ENCODE data around the gene RAB8B.
"Not testable (repeated sequence)": the region's sequence is repeated elsewhere in the genome, so short reads cannot be mapped to it uniquely, and the experiment has no call there.

Gene RAB8B

DNA sequence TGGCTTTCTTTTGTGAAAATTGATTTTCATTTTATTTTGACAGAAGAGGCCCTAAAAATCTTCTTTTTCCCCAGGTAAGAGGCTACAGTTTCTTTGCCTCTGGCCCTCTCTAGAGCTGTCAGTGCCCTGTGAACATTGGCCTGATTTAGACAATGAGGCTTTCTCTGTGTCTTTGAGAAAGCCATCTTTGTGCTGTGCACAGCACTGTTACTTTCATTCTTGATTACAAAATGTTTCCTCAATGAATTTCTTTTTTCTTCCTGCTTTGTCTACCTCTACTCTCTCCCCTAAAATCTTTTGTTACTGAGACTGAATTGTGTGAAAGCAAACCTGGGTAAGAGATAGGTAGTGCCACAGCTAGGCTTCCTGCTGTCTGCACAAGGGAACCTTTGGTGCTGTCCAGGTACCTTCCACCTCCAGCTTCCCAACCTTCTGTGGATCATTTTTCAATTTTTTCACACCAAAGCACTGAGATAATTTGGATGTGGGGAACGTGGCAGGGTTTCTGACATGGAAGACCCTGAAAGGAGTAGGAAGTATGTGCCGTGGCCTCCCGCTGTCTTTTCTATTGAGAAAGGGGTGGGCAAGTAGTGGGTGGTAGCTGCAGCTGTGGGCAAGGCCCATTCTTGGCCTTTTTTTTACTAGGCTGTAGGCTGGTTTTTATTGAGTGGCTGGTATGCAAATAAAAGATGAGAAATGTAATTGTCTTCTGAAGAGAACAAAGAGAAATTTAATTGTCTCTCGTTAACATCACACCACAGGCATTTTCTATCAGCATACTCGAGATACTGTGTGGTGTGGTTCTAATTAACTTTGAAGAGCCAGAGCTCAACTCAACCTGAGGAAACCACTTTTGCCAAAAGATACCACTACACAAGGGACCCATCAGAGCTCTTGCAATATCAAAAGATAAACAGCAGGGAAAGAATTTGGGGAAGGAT, 21.0 kb downstream of the RAB8B start:
- DNase-seq, result no peak

- no peak for DNase-seq
These were observed 21.7 kb downstream of the RAB8B start for GRCh38 chr15:63211092-63211490.

DNA sequence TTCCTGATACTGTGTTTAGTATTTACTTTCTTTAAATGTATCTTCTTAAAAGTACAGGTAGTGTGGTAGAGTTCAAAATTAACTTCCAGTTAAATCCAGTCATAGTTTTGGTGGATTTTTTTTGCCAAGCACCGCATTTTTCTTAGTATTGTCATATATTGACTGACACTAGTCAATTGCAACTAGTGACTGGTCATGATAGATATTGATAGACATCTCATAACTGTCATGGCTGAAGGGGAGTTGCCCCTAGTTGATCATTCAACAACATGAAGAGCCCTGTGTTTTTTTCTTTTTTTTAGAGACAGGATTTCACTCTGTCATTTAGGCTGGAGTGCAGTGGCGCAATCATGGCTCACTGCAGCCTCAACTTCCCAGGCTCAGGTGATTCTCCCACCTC, 22.1 kb downstream of the RAB8B start:
- DNase-seq, result no peak

GRCh38 chr15:63212050-63213004, 22.9 kb downstream of the RAB8B start:
- no peak for DNase-seq

DNA sequence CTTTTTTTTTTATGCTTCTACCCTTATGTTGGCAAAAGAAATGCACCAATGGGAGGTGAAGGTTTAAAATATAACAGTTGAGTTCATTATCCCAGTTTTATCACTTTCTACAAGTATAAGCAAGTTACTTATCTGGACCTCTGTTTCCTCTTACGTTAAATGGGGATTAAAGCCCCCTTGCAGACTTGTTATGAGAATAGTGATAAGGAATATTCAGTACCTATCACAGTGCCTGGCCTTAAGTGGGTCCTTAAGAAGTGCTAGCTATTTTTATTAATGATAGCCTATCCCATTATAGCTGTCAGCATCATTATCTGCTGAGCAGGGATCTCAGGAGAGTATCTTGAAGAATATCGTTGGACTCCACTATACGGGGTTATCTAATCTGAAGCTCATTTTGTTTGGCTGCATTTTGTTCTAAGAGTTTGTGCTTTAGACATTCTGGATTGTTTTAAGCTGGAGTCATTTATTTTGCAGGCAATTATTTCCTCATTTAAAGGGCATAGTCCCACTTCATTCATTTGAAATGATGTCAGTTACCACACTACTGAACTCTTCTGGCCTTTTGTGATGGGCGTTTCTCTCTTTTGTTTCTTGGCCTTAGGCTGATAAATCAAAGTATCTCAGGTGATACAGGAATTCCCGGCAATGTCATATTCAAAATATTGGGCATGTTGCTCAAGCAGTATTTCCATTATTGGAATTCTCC, 28.8 kb downstream of the RAB8B start:
- no peak for DNase-seq

DNA sequence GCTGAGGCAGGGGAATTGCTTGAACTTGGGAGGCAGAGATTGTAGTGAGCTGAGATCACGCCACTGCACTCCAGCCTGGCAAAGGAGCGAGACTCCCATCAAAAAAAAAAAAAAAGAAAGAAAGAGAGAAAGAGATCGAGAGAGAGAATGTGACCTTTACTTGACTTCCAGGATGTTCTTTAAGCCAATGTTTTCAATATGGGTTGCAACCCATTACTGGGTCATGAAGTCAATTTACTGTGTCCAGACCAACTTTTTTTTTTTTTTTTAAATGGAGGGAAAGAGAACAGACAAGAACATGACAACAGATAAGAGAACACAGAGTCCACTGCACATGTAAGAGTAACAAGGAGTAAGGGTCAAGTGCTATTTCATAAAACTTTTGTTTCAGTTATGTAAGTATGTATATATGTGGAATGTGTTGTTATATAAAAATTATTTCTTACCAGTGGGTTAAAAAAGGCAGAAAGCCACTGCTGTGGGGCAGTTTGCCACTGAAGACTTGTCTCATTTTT, 29.8 kb downstream of the RAB8B start:
- DNase-seq, result no peak

DNA sequence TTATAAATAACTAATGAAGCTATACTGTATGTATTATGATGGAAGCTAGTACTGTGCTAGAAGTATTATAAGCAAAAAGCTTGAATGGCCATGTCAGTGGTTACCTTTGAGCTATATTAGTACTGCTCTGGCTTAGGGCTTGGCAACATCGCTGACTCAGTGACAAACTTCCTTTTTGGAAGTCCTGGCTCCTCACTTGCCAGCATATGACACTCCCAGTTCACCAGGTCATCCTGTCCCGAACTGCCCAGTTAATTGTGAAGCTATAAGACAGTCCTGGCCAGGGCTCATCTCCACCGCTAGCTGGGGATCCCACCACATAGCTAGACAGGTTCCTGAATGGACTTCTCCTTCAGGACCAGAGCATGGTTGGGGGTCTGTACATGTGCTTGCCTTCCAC, 31.9 kb downstream of the RAB8B start:
- DNase-seq, result no peak

DNA sequence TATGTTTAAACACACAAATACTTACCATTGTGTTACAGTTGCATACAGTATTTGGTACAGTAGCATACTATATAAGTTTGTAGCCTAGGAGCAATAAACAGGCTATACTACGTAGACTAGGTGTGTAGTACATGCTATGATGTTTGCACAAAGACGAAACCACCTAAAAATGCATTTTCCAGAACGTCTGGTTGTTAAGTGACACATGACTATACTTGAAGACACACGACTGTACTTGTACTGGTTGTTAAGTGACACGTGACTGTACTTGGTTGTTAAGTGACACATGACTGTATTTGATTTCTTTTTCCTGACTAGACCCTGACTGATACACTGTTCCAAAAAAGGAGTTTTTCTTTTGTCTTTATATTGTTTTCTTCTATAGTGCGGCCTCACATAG, 34.1 kb downstream of the RAB8B start:
- no peak for DNase-seq

- no peak for DNase-seq
These were observed 36.0 kb downstream of the RAB8B start for GRCh38 chr15:63225381-63225780.

- DNase-seq, result no peak
These were observed 36.9 kb downstream of the RAB8B start for GRCh38 chr15:63226155-63226883.

DNA sequence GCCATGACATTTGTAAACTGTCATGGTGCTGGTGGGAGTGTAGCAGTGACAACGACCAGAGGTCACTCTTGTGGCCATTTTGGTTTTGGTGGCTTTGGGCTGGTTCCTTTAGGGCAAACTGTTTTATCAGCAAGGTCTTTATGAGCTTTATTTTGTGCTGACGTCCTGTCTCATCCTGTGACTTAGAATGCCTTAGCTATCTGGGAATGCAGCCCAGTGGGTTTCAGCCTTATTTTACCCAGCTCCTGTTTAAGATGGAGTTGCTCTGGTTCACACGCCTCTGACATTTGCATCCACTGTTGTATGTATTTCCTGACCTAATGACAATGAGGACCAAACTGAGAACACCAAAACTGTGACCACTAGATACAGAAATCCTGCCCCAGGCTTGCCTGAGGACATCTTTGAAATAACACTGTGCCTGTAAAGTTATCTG, 37.6 kb downstream of the RAB8B start:
- DNase-seq, result no peak

- no peak for DNase-seq
These were observed 38.3 kb downstream of the RAB8B start for GRCh38 chr15:63227689-63228088.

GRCh38 chr15:63231206-63231605, 41.8 kb downstream of the RAB8B start:
- no peak for DNase-seq

DNA sequence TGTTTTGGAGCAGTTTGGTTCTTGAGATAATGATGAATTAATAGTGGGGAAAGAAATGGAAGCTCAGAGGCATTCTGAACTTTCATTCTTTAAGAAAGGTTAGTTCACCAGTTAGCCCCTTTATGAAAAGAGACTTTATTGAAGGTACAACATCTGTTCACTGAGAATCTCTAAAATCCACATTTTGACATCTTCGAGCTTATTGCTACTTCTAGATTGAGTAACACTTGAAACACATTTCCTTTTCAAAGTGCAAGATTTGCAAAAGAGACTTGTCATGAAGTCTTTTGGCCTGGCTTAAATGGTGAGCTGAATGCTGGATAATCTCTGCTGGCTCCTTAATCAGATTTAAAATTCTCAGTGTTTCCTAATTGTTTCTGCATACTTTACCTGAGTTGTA, 42.3 kb downstream of the RAB8B start:
- DNase-seq, result no peak

DNA sequence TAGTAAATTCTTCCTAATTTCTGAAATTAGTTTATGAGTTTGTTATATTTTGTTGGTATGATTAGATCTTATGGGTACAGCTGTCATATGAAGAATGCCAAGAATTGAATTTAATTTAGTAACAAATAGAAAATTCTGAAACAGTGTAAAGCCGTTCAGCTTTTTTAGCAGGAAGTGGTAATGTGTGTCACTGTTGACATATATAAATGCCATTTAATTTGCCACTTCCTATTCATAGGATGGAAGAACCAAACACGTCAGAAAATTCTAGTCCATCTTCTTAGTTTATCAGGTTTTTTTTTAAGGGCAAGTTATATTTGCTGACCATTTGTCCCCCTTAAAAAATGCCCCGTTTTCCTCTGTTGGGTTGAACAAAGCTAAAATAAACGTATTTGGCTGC, 43.0 kb downstream of the RAB8B start:
- DNase-seq, result no peak

DNA sequence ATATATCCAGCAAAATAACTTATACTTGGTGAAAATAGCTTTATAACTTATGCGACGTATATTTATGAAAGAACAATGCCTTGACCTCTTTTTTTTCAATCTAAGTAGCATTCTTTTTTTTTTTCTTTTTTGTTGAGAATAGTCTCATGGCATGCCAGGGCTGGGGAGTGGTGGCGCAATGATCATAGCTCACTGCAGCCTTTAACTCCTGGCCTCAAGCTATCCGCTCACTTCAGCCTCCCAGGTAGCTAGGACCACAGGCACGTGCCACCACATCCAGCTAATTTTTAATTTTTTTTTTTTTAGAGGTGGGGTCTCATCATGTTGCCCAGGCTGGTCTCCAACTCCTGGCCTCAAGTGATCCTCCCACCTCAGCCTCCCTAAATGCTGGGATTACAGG, 43.5 kb downstream of the RAB8B start:
- DNase-seq, result no peak

- DNase-seq, result no peak
These were observed 44.4 kb downstream of the RAB8B start for GRCh38 chr15:63233667-63234423.

GRCh38 chr15:63234451-63234870, 45.1 kb downstream of the RAB8B start:
- no peak for DNase-seq

DNA sequence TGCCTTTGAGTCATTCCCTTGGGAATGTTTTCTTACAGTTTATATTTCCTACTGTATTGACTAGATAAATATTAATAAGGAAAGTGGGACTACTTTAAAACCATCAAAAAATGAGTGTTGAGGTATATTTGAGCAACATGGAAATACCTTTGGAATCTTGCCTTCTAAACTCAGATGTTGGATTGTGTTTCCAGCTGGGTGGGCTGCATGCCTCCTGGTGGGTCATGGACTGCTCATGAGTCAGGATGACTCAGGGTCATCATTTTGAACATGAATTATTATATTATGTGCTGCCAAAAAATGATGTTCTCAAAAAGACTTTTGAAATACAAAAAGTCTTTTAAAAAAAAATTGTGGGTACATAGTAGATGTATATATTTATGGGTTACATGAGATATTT, 46.9 kb downstream of the RAB8B start:
- DNase-seq, result no peak

GRCh38 chr15:63237086-63237485, 47.7 kb downstream of the RAB8B start:
- not testable (repeated sequence) for DNase-seq

DNA sequence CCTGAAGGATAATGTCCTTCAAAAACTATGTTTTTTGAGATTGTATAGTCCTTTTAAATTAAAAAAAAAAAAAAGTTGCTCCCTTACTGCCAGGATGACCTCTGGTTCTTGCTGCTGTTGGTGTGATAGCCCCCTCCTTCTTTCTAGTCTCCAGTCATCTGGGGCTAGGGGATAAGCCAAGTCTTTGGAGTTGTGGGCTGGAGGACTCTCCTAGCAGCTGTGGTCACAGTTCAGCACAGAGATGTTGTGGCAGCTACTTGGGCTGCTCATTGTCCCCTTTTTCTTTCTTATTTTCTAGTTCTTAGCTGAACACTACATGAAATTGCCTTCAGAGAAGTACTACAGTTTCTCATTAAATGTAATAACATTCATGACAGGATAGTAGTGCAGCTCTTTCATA, 48.8 kb downstream of the RAB8B start:
- no peak for DNase-seq
